COLO829 (cell line): Measurements from ENCODE around the gene SEPTIN8.

Source experiments
- DNase-seq: peaks from one replicate; pipeline ENCODE4 v3.0.0; 2012; ENCODE audit warnings: low spot score

SEPTIN8 gene

DNA sequence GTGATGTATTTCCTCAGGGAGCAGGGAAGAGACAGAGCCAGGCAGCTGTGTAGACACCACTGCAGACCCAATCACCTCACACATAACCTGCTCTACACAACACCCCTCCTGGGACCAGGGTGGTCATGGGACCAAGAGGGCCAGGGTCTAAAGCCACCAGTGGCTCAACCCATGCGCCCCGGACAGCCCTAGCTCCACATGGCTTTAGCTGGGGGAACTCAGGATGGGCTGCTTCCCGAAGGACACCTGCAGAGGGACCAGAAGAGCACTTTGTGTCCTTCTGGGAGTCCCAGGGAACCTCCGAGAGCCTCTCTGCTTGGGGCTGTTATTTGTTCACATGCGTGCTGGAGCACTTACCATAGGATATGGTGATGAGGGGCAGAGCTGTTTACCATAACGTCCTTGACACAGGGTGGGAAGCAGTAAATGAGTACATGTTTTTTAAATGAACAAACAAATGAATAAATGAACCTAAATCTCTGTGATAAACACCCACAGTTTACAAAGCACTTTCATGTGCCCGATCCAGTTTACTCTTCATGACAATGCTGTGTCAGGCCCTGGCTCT is 12.3 kb downstream of the SEPTIN8 start:
- DNase-seq, result no peak

- DNase-seq, result no peak
Observed at GRCh38 chr5:132764051-132764450, 13.0 kb downstream of the SEPTIN8 start.

DNA sequence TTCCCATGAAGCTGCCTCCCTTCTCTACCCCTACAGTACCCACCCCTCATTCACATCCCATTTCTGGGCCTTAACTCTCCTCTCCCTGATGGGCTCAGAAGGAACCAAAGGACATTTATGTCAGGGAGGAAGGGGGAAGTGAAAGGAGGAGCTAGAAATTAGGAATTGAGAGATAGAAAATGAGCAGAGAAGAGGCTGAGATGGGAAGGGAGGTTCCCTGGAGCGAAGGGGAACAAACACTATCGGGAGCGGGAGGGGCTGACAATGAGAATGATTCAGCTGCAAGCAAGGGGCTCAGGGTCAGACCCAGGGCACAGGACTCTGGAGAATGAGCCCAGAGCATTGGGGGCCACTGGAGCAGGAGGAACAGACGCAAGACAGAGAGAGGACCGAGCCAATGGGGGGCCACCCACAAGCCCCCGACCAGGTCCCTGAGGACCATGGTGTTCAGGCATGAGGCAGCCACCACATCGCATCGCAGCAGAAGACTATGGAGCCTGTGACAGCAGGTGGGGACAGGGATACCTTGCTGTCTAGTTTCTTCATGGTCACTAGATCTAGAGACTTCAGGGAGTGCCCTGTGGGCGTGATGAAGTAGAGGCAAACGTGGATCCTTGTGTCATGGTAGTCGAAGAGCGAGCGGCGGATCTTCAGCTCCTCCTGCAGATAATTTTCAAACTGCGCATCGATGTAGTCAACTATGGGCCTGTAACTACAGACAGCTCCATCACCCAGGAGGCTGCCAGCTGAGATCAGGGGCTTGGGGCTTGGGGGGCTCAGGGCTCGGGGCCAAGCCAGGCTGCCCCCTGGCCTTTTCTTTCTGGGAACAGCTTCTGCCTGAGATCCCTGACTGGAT is 13.6 kb downstream of the SEPTIN8 start:
- no peak for DNase-seq

GRCh38 chr5:132762246-132763000 is 14.6 kb downstream of the SEPTIN8 start:
- no peak for DNase-seq

- no peak for DNase-seq
Observed at GRCh38 chr5:132761321-132762240, 15.5 kb downstream of the SEPTIN8 start.

DNA sequence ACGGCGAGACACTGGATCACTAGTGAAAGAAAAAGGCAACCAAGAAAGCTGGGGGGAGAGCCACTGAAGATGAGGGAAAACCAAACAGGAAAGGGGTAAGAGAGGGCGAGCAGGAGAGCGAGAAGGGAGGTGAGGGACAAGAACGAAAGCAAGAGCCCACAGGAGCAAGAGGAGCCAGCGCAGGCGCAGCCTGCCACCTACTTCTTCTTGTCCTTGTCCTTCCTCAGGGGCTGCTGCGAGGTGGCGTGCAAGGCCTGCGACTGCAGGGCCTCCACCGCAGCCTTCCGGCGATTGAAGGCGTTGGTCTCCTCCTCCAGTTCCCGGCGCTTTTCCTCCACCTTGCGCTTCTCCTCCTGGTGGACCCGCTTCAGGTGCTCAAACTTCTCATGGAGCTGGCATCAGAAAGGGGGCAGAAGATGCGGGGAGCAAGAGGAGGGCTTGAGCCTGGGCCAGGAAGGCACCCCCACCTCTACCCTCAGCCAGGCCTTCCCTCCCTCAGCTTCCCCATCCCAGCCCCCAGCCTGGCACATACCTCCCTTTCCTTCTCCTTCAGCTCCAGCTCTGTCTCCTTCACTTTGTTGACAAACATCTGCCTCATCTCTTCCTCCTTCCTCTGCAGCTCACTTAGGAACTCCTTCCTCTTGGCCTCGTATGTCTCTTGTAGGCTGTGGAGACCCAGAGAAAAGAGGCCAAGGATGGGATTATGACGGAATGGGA is 16.3 kb downstream of the SEPTIN8 start:
- no peak for DNase-seq

- DNase-seq, result no peak
Observed at GRCh38 chr5:132760049-132760420, 17.0 kb downstream of the SEPTIN8 start.

GRCh38 chr5:132759114-132760048 is 17.7 kb downstream of the SEPTIN8 start:
- no peak for DNase-seq

DNA sequence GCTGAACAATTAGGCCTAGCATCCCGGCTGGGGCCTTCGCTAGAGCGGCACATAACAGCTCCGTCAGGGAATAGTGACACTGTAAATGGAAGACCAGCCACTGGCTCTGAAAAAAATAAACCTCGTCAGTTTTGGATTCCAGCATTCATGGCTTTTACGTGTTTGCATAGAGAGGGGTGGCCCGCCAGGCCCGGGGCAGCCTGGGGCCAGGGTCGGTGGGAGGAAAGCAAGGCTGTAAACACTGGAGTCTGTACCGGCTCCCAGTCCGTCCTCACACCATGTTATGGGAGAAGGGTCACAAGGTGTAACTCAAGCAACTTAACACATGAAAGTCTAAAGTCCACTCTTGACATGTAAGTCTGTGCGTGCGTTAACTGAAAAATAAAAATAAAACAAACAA is 18.6 kb downstream of the SEPTIN8 start:
- DNase-seq, result no peak

GRCh38 chr5:132756542-132756941 is 20.5 kb downstream of the SEPTIN8 start:
- no peak for DNase-seq

DNA sequence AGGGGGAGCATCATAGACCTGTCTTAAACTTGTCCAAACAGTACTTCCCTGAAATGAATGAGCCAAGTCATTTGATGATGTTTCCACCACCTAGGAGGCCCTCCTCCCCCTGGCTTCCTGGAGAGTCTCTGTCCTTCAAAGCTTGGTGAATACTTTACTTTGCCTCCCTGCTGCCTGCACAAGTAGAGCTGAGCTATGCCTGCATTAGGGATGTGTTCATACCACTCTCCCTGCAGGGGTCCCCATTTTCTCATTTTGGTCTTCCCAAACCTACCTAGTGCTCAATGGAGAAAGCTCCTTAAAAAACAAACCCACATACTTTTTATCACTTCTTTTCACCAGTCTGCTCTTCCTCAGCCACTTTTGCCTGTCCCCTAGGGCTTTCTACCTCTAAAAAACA is 22.1 kb downstream of the SEPTIN8 start:
- no peak for DNase-seq

GRCh38 chr5:132754111-132754510 is 22.9 kb downstream of the SEPTIN8 start:
- no peak for DNase-seq

DNA sequence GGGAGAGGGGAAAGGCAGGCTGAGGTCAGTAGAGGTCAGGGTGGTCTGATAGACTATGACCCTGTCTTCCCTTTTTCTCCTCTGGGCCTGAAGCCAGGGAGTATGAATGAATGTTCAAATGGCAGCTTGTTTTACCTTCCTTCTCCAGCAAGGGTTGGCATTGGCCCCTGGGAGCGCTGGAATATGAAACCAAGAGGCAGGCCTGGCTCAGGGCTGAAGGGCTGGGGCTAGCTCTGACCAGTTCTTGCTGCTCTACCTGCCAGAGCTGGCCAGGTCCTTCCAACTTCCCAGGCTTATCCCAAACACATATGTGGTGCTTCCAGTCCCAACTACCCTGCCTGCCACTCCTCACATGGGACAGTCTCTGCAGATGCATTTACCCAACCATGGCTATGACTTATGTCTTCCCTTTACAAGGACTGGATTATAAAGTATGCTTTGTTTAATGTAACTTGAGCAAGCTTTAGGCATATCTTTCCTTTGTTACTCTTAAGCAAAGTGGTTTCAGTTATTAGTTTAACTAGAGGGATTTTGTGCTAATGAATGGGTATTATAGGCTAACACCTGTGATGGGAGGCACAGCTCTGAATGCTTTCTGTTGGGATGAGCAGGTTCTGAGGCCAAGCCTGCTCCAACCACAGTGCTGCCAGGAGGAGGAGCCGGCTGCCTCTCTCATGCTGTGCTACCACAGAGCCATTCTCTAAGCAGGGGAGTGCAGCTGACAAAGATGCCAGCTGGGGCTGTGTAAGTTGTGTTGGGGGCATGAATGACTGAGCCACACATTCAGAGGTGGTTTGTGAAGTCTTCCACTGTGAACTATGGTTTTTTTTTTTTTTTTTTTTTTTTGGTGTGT is 23.7 kb downstream of the SEPTIN8 start:
- DNase-seq, result no peak

- DNase-seq, result no peak
Observed at GRCh38 chr5:132752581-132753125, 24.4 kb downstream of the SEPTIN8 start.

- DNase-seq, result no peak
Observed at GRCh38 chr5:132751971-132752580, 25.0 kb downstream of the SEPTIN8 start.

DNA sequence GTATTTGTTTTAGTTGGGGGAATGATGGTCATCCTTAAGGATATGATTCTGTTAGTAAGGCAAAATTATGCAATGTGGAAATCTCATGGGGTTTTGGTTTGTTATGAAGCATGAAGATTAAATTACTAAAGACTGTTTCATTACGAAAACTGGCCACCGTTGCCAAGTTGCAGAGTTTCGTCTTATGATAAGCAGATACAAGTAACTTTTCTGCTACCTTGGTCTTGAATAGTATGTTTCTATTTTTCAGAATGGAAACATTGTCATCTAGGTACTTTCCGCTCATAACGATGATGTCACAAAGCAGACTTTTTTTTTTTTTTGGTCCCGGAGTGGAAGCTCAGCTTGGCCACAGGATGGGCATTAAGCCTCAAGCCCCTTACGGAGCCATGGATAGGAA is 25.6 kb downstream of the SEPTIN8 start:
- DNase-seq, result no peak

DNA sequence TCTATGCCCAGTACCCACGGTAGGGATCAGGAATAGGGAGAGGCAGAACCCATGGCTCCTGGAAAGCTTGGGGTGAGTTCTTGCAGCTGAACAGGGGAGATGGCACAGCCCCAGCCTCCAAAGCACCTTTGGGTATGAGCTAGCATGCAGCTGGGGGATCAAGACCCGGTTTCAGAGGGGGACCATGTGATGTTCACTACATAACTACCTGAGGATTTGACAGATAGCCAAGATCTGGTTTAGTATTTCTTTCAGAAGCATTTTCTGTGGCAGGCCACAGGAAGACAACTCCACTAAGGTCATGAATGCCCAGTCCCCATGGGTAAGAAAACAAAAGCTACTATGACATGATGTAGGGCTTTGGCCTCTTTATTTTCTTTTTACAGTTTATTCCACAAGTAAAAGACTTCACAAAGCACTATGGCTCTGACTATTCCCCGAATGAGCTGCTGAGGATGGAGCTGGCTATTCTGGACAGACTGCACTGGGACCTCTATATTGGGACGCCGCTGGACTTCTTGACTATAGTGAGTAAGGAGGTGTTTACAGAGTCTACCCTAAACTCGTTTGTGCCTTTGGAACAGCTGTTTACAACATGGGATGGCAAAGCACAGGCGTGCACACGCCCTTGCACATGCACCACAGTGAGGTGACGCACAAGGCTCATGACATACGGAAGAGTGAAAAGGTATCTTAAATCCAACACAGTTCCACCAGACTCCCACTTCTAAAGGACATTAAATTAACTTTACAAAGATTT is 26.4 kb downstream of the SEPTIN8 start:
- DNase-seq, result no peak

DNA sequence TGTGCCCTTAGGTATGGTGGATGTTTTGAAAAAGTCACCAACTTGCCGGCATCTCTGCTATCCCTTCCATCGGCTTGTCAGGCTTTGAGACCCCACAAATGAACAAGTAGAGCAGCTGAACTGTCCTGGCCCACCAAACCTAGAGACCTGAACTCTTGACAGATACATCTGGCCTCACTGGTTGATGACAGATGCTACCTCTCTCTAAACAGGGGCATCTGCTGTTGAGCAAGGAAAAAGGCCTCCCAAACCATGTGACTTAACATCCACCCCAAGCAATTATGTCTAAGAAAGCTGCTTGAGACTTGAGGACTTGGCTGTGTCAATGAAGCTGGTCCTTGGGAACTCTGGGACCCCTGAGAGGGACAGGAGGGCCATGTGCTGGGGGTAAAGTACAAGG is 27.5 kb downstream of the SEPTIN8 start:
- DNase-seq, result no peak
